SKM-1 treated with dmso at 0.1 percent for 144 hours (cell line): ENCODE measurements around the gene MOXD1.
"Not testable (repeated sequence)": the region's sequence is repeated elsewhere in the genome, so short reads cannot be mapped to it uniquely, and the experiment has no call there.

ENCODE experiments used
- DNase-seq: peaks from one replicate; lab custom pipeline; 2025; ENCODE audit not compliant: unreplicated experiment; lab: John Stamatoyannopoulos, UW

The MOXD1 gene

GRCh38 chr6:132354517-132355167, 46.6 kb downstream of the MOXD1 start:
- no peak for DNase-seq

DNA sequence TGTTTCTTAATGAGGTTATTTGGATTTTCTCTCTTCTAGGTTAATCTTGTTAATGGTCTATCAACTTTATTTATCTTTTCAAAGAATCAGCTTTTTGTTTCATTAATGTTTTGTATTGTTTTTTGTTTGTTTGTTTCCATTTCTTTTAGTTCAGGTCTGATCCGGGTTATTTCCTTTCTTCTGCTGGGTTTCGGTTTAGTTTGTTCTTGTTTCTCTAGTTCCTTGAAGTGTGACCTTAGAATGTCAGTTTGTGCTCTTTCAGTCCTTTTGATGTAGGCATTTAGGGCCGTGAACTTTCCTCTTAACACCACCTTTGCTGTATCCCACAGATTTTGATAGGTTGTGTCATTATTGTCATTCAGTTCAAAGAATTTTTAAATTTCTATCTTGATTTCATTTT, 49.3 kb downstream of the MOXD1 start:
- DNase-seq, result not testable (repeated sequence)

DNA sequence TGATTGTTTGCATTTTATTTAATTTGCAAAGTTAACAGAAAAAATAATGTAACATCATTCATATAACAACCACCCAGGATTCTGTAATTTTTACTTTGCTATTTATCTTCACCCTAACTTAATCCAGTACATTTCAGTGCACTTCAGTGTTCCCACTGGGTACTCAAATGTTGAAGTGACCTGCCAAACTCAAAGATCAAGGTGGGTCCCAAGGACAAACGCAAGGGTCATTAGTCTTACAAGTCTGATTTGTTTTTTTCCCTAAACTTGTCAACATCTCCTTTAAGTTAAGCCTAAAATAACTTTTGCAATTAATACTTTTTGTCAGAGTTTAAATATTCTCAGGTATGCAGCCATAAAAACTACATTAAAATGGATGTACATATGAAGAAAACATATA, 53.0 kb downstream of the MOXD1 start:
- no peak for DNase-seq

- no peak for DNase-seq
Measured at GRCh38 chr6:132344811-132345210, 56.5 kb downstream of the MOXD1 start.

GRCh38 chr6:132341646-132342045, 59.6 kb downstream of the MOXD1 start:
- no peak for DNase-seq

GRCh38 chr6:132334521-132334885, 66.8 kb downstream of the MOXD1 start:
- DNase-seq, result no peak

GRCh38 chr6:132333639-132334520, 67.4 kb downstream of the MOXD1 start:
- no peak for DNase-seq

DNA sequence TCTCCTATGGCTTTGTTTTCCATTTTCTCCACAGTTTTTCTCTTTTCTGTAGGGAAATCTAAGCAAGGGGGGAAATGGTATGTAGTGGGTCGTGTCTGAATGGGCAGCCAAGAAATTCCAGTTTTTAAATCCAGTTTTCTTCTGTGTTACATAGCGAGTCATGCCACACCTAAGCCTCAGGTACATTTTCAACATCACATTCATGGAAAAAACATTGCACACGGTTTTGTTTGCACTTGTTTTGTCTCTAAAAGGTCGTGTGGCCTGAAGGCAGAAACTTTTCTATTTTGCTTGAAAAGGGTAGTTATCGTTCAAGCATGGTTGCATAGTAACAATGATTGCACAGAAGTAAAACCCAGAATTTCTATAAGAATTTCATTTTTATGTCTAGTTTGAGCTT, 70.5 kb downstream of the MOXD1 start:
- no peak for DNase-seq

DNA sequence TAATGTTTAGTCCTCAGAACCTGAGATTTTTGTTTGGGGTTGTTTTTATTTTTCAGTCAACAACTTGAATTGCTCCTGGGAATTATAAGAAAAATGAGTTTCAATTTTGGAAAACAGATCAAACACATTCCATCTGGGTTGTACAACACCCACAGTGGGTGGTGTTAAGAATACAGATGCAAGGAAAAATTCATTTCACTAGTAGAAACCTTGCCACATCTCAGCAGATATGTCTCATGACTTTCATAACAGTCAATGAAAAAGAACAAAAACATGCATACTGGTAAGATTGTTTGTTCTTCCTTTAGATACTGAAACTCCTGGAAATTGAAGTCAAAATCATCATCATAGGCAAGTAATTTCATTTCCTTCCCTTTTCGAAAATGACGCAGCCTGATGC, 78.9 kb downstream of the MOXD1 start:
- no peak for DNase-seq

DNA sequence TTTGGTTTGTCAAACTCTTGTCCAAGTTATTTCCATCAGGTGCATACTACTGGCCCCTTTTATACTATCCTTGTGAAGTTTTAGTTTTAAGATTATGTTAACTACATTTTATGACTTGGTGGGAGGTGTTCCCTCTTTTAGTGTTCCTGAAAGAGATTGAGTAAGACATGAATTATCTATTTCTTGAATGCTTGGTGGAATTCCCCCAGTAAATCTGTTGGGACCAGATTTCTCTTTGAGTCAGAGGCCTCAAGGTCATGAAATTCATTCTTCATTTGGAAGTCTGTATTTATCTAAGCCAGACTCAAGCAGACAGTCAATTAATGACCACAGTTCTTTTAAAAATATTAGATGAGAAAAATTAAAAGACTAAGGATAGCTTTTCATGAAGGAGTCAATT, 81.3 kb downstream of the MOXD1 start:
- DNase-seq, result no peak

DNA sequence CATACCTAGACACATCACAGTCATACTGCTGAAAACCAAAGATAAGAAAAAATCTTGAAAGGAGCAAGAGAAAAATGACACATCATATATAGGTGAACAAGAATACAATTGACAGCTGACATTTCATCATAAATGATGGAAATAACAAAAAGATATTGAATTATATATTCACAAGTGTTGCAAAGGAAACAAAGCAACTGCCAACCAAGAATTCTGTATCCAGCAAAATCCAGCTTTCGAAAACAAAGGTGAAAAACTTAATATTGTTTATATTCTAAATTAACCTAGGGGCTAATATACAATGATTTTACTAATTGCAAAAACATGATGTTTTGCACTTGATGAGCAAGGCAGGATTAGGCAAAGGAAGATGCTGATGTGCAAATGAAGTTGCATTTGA, 84.3 kb downstream of the MOXD1 start:
- DNase-seq, result no peak

DNA sequence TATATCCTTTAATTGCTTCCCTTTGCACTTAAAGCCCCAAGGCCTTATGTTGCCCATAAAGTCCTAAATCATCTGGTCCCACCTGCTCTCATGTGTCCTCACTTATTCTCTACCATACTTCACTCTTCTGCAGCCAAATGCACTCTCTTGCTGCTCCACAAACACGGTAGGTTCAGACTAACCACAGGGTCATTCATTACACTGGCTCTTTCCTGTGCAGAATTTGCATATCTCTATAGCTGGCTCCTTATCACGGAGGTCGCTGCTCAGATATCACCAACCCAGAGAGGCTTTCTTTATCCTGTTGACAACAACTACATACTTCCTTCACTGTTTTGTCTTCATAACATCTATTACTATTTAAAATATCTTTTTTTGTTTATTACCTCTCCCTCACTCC, 86.8 kb downstream of the MOXD1 start:
- DNase-seq, result no peak

DNA sequence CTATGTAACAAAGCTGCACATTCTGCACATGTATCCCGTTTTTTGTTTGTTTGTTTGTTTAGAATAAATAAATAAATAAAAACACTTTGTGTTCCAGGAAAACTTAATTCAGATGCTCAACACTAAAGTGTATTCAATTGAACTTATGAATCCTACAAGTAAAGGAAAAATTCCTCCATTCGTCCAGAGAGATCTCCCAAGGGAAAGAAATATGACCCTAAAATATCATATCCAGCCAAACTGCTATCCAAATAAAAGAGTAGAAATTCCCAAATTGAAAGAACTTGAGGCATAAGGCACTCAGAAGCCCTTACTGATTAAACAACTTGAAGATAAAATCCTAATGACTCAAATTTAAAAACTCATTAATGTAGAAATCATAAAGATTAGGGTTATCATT, 90.4 kb downstream of the MOXD1 start:
- DNase-seq, result no peak

GRCh38 chr6:132310151-132310550, 91.1 kb downstream of the MOXD1 start:
- DNase-seq, result not testable (repeated sequence)

GRCh38 chr6:132304891-132305305, 96.4 kb downstream of the MOXD1 start:
- DNase-seq, result no peak

GRCh38 chr6:132300323-132300949, 100.8 kb downstream of the MOXD1 start:
- no peak for DNase-seq

DNA sequence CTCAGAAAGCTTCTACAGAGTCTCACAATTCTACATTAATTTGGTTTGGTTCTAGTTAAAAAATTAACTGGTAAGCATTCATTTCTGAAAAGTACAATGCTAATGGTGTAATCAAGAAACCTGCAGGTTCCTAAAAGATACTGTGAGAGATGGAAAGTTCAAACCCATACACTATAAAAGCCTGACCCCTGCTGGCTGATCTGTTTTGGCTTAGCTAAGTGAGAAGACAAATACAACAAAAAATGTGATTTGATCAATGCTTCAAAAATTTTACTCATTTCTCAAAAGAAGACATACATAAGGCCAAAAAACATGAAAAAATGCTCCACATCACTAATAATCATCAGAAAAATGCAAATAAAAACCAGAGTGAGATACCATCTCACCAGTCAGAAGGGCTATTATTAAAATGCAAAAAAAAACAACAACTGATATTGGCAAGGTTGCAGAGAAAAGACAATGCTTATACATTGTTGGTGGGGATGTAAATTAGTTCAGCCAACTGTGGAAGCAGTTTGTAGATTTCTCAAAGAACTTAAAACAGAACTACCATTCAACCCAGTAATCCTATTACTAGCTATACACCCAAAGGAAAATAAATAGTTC, 102.8 kb downstream of the MOXD1 start:
- peak; percentile 48 for DNase-seq

- no peak for DNase-seq
Measured at GRCh38 chr6:132289756-132290155, 111.5 kb downstream of the MOXD1 start.

GRCh38 chr6:132287101-132287500, 114.2 kb downstream of the MOXD1 start:
- DNase-seq, result no peak

DNA sequence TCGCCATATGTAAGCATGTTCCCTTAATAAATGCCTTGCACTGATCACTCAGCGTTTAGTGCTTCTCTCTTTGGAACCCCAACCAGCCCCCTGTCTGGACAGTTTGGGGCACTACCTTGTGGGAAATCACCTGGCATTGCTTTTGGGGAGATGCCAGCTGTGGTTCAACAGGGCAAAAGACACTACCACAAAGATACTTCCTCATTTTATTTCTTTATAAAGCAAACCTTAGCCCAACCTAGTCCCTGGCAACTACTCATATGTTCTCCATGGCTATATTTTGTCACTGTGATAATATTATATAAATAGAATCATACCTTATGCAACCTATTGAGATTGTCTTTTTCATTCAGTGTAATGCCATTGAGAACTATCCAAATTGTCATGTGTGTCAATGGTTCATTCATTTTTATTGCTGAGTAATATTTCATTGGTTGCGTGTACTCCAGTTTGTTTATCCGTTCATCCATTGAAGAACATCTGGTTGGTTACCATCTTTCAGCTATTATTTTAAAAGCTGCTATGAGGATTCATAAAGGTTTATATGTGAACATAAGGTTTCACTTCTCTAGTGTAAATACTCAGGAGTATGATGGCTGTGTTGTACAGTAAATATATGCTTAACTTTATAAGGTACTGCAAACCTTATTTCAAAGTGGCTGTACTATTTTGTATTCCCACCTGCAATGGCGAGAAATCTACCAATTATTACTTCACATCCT, 114.8 kb downstream of the MOXD1 start:
- DNase-seq, result no peak
